ENCODE data around the gene TFCP2L1. TPM values are rescaled to one million over a fixed set of nuclear protein-coding genes. Genes with fewer than 3 reads are reported as not detected.

TFCP2L1 gene
- total and polyA plus RNA-seq, 2 of the 4 experiments (the other 2 are of a cell fraction), result not detected

DNA sequence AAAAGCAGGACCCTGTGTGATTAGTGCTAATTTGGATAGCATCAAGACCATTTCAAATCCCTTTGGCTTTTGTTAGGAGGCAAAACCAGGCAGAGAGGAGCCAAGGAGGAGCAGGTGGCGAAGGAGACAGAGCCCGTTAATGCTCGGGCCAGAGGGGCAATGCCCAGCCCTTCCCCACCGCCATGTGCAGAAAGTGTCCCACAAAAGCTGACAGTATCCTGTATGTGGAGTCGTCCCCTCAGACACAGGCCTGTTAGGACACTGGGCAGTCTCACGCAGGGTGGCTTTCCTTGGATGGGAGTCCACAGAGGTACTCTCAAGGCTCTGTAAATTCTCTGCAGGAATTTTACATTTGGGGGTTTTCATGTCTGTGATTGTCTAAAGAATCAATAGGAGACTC lies 44.8 kb upstream of the TFCP2L1 start:
- Histone ChIP-seq H3K56ac (ENCODE audit: extremely low read depth, insufficient read depth, low read length) (no peak overlapping the region), H4K5ac (ENCODE audit: low read depth, low read length) (no peak overlapping the region), H3K4me1 (ENCODE audit: control insufficient read depth, insufficient read depth, low read length) (no peaks in the 10 kb centered on the region), H4K20me1 (ENCODE audit: insufficient read depth, low read length) (no peaks in the 10 kb centered on the region), H2BK120ac (ENCODE audit: low read depth, low read length) (no peak overlapping the region), H3K18ac (ENCODE audit: low read depth, low read length) (no peak overlapping the region), H2BK15ac (ENCODE audit: low read depth, low read length) (no peak overlapping the region), H3K27ac (ENCODE audit: insufficient read depth, low read length) (no peak overlapping the region), H3K79me1 (ENCODE audit: low read depth in 1 of 2, low read length in 2 of 2) (no peaks in the 10 kb centered on the region), H3K9me3 (ENCODE audit: control insufficient read depth, insufficient read depth, low read length) (no peaks in the 10 kb centered on the region), H3K9me1 (ENCODE audit: insufficient read depth, low read length) (no peaks in the 10 kb centered on the region), H3K36me3 (ENCODE audit: control insufficient read depth, insufficient read depth, low read length) (no peaks in the 10 kb centered on the region), H3K27me3 (ENCODE audit: control insufficient read depth, insufficient read depth, low read length) (peaks cover 12% of the 10 kb centered on the region), H3K14ac (replicated peaks; ENCODE audit: low read depth, low read length) (no peak overlapping the region), H4K8ac (ENCODE audit: low read depth in 2 of 2, low read length in 2 of 2) (no peak overlapping the region), H2BK20ac (ENCODE audit: low read depth, low read length) (no peak overlapping the region), H3K9ac (ENCODE audit: low read depth, low read length) (no peak overlapping the region), H3K4ac (ENCODE audit: low read depth, low read length) (no peak overlapping the region), H3K4me2 (ENCODE audit: low read depth, low read length) (no peak overlapping the region), H2AK5ac (ENCODE audit: low read depth, low read length) (no peak overlapping the region), H3K4me3 (ENCODE audit: insufficient read depth, low read depth, low read length) (no peak overlapping the region), H2AFZ (replicated peaks; ENCODE audit: low read length, poor library complexity) (no peak overlapping the region), H4K91ac (ENCODE audit: insufficient read depth, low read depth, low read length) (no peak overlapping the region), H2BK5ac (ENCODE audit: low read depth, low read length, poor library complexity, severe bottlenecking) (no peak overlapping the region), H2AK9ac (replicated peaks; ENCODE audit: low read depth, low read length, poor library complexity) (no peak overlapping the region), H3K23ac (ENCODE audit: low read depth, low read length) (no peak overlapping the region)
- in situ Hi-C loops (cut with MboI; ENCODE audit: low sequenced_read_pairs) (no loop called here), intact Hi-C loops (cut with micrococcal nuclease) (no loop called here), dilution Hi-C loops (cut with HindIII; ENCODE audit: low sequenced_read_pairs, unreplicated experiment) (no loop called here)
- POLR2A ChIA-PET (ENCODE audit: unreplicated experiment), result no interaction called here
- CTCF ChIA-PET, result no interaction called here
- BruUV-seq (replicated peaks), result no TSS peak
- no peak for ATAC-seq (ENCODE audit: low read depth)
- WGBS, 2 experiments (ENCODE audit: extremely low coverage in 2 of 2, insufficient read length in 1 of 2), result 77% methylated on average over 4 of the region's 6 CpGs; no CpG with 5 or more reads in 1 of the 2 experiments
- no peak for DNase-seq
- no peak for TF ChIP-seq BHLHE40 (IDR thresholded peaks at IDR 0.05; ENCODE audit: low read depth, low read length)
- no peak for TF ChIP-seq POLR2A (IDR thresholded peaks at IDR 0.05; ENCODE audit: low read depth, low read length)
- TF ChIP-seq RFX5 (IDR thresholded peaks at IDR 0.05; ENCODE audit: low read depth, low read length), result no peak
- TF ChIP-seq, protein P1, sequence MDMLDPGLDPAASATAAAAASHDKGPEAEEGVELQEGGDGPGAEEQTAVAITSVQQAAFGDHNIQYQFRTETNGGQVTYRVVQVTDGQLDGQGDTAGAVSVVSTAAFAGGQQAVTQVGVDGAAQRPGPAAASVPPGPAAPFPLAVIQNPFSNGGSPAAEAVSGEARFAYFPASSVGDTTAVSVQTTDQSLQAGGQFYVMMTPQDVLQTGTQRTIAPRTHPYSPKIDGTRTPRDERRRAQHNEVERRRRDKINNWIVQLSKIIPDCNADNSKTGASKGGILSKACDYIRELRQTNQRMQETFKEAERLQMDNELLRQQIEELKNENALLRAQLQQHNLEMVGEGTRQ (IDR thresholded peaks at IDR 0.05; ENCODE audit: low read depth, low read length), result no peak
- TF ChIP-seq MXI1 (IDR thresholded peaks at IDR 0.05; ENCODE audit: borderline replicate concordance, low read depth, low read length), result no peak
- no peak for TF ChIP-seq CEBPB (IDR thresholded peaks at IDR 0.05; ENCODE audit: low read depth, low read length)
- TF ChIP-seq, protein P2, sequence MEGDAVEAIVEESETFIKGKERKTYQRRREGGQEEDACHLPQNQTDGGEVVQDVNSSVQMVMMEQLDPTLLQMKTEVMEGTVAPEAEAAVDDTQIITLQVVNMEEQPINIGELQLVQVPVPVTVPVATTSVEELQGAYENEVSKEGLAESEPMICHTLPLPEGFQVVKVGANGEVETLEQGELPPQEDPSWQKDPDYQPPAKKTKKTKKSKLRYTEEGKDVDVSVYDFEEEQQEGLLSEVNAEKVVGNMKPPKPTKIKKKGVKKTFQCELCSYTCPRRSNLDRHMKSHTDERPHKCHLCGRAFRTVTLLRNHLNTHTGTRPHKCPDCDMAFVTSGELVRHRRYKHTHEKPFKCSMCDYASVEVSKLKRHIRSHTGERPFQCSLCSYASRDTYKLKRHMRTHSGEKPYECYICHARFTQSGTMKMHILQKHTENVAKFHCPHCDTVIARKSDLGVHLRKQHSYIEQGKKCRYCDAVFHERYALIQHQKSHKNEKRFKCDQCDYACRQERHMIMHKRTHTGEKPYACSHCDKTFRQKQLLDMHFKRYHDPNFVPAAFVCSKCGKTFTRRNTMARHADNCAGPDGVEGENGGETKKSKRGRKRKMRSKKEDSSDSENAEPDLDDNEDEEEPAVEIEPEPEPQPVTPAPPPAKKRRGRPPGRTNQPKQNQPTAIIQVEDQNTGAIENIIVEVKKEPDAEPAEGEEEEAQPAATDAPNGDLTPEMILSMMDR (conservative IDR thresholded peaks at IDR 0.05; ENCODE audit: low read depth, low read length), result no peak
- TF ChIP-seq RCOR1 (IDR thresholded peaks at IDR 0.05; ENCODE audit: insufficient replicate concordance, low read length), result no peak
